Activated naive CD4-positive, alpha-beta T cell (primary cell): ENCODE results near the gene RAB37.

Experiments used
- DNase-seq, 4 experiments: peaks; one replicate each; lab custom pipeline; 2025; lab: John Stamatoyannopoulos, UW

The RAB37 gene

DNA sequence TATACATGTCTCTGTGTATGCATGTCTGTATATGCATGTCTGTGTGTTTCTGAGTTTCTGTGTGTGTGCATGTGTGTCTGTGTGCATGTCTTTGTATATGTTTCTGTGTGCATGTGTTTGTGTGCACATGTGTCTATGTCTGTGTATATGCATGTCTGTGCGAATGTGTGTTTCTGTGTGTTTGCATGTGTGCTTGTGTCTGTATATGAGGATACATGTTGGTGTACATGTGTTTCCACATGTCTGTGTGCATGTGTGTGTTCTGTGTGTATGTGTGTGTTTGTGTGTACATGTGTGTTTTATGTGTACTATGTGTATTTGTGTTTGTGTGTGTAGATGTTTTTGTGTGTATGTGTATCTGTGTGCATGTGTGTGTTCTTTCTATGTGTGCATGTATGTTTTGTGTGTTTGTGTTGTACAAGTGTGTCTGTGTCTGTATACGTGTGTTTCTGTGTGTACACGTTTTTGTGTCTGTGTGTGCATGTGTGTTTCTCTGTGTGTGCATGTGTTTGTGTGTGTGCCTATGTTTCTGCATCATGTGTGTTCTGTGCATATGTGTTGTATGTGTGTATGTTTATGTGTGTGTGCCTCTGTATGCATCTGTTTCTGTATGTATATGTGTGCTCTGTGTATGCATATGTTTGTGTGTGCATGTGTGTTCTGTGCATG, 8.9 kb upstream of the RAB37 start:
- DNase-seq = no peak

DNA sequence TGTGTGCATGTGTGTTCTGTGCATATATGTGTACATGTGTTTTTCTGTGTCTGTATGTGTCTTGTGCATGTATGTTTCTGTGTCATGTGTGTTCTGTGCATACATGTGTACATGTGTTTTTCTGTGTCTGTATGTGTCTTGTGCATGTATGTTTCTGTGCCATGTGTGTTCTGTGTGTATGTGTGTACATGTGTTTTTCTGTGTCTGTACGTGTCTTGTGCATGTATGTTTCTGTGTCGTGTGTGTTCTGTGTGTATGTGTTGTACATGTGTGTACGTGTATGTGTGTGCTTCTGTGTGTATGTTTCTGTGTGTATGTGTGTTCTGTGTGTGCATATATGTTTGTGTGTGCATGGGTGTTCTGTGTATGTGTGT, 8.4 kb upstream of the RAB37 start:
- no peak for DNase-seq

GRCh38 chr17:74729368-74729767, 7.7 kb upstream of the RAB37 start:
- DNase-seq = no peak

GRCh38 chr17:74729866-74730265, 7.2 kb upstream of the RAB37 start:
- no peak for DNase-seq

DNA sequence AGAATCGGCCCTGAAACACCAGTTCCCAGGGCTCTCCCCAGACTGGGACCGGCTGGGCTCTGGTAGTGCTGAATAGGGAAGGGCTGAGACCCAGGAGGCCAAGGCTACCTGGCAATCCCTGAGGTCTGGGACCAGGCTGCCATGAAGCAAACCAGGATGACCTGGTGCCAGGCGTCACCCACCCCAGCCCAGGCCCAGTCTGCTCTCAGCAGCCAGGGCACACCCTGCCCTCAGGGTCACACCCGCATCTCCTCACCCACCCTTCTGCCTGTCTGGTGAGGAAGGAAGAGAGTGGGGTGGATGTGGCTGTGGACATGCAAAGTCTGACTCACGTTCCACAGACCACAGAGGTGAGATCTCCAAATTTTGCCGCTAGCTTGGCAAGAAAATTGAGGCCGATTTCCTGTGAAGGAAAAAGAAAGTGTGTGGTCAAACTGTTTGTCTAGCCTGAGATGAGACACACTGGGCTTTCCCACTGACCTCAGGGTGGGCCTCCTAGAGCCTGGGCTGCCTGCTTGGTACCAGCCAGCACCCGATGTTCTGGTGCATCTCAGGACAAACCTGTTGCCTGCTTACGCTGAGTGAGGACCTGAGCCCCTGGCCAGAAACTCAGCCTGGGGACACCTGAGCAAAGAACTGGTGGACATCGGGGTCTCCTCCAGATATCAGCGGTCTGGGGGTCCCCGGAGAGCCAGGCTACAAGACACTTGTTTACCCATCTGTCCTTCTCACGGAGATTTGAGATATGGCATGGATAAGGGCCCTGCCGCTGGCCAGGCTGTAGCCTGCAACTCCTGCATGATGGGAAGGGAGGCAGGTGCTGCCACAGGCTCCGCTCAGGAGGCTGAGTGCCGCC, 6.3 kb upstream of the RAB37 start:
- no peak for DNase-seq

DNA sequence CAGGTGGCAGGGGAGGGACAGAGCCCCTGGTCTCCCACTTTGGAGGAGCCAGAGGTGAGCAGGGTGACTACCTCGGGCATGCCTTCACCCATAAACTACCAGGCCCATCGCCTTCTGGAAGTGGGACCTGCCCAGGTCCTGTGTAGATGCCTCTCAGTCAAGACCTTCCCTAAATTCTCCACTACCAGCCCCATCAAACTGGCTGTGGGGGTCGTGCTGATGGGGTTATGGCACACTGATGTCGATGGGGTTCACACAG, 5.8 kb upstream of the RAB37 start:
- no peak for DNase-seq

DNA sequence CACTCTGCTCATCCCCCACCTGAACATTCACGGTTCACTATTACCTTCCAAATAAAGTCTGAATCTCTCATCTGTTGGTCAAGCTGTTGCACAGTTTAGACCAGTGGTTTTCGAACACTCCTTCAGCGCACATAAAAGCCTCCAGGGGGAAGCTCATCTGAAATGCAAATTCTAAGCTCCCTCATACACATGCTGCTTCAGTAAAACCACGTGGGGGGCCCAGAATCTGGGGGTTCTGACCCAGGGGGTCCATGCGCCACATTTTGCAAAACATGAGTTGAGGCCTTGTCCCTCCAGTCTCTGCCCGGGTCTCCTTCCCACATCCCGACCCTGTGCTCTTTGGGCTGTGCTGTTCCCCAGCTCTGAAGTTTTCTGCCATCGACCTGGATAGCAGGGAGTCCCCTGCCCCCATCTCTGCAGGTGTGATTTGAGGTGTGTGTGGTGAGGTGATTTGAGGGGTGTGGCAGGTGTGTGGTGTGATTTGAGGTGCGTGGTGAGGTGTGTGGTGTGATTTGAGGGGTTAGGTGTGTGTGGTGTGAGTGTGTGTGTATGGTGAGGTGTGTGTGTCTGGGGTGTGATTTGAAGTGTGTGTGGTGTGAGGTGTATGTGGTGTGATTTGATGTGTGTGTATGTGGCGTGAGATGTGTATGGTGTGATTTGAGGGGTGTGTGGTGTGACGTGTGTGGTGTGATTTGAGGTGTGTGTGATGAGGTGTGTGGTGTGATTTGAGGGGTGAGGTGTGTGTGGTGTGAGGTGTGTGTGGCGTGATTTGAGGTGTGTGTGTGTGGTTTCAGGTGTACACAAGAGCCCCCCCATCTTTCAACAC, 4.8 kb upstream of the RAB37 start:
- DNase-seq = no peak

DNA sequence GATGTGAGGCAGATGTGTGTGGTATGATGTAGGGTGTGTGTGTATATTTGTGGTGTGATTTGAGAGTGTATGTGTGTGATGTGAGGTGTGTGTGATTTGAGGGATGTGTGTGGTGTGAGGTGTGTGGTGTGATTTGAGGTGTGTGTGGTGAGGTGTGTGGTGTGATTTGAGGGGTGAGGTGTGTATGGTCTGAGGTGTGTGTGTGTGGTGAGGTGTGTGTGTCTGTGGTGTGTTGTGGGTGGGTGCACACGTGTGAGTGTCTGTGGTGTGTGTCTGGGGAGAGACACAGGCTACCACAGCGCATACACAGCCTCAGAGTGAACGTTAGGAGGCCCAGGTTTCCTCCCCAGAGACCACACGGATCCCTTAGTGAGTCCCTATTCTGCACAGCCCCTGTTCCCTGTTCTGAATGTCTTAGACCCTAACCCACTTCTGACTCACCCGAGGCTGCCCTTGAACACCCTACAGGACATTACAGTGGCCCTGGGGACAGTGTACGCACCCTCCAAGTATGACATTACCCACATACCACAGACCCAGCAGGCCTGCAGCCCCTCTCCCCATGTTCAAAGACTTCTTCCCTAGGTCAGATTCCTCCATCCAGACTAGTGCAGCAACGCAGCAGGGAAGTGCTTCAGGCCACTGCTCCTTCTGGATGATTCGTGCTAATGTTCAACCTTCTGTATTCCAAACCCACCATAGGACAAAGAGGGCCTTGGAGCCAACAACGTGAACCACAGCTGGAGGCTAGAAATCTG, 3.5 kb upstream of the RAB37 start:
- no peak for DNase-seq

GRCh38 chr17:74734256-74734655, 2.8 kb upstream of the RAB37 start:
- DNase-seq = no peak

GRCh38 chr17:74737299-74738050, 419 bp downstream of the RAB37 start:
- DNase-seq = peak in 1 of 4 experiments; percentile 27

DNA sequence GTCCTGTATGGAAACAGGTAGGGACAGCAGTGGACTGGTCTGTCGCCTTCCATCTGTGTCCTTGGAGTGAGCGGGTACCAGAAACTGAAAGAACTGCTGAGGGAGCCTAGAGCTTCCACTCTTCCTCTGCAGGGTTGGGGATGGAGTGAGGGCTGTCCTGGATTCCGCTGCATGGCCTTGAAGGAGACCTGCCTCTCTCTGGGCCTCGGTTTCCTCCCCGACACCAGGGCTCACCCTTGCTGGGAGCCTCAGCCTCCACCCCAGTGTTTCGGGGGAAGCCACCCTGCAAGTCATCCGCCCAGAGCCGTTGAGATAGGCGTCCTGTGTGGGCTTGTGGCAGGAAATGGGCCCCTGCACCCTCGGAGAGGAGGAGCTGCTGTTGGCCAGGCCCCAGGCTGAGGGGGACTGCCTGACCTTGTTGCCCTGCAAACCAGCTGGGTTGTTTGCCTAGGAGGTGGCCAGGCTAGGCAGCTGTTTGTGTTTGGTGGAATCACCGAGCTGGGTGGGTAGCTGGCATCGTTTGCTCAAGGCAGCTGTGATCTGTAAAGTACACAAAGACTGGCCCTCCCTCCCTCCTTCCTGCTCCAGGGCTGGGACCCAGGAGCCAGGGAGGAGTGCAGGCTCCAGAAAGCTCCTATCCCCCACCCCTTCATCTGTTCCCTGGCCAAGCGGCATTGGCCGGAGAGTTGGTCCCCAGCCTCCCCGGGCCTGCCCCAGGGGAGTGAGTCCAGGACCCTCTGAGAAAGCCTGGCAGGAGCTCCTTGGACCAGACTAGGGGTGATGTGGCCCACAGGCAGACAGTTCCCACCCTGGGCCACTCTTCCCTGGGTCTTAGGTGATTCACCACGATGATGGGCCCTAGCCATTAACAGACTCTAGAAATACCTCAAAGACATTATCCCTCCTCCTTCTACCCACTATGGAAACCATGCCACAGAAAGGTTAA, 1.3 kb downstream of the RAB37 start:
- DNase-seq = peak in 3 of 4 experiments; percentile 28 to 60 (median 52)

- no peak for DNase-seq
These were observed 2.3 kb downstream of the RAB37 start for GRCh38 chr17:74739227-74739831.

GRCh38 chr17:74740173-74740572, 3.1 kb downstream of the RAB37 start:
- no peak for DNase-seq

GRCh38 chr17:74740641-74741387, 3.8 kb downstream of the RAB37 start:
- no peak for DNase-seq

GRCh38 chr17:74742153-74742515, 5.1 kb downstream of the RAB37 start:
- DNase-seq = peak in 2 of 4 experiments; percentile 30 to 35

DNA sequence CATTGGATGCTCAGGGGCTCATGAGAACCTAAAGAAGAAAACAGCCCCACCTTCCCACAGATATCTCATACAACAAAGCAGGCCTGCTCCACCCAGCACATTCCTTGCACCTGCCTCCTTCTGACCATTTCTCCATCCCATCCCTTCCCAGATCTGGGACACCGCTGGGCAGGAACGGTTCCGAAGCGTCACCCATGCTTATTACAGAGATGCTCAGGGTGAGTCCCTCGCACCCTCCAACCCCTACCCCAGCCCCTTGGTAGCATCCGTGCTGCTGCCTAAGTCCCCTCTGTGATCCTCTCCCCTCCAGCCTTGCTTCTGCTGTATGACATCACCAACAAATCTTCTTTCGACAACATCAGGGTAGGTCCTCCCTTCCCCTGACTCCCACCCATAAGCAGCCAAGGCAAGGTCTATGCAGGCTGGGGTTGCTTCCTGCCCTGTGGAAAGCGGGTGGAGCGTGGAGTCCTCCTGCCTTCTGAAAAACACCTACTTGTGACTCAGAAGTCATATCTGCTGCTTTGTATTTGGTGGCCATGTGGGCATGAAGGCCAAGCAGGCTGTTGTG, 6.0 kb downstream of the RAB37 start:
- DNase-seq = no peak

DNA sequence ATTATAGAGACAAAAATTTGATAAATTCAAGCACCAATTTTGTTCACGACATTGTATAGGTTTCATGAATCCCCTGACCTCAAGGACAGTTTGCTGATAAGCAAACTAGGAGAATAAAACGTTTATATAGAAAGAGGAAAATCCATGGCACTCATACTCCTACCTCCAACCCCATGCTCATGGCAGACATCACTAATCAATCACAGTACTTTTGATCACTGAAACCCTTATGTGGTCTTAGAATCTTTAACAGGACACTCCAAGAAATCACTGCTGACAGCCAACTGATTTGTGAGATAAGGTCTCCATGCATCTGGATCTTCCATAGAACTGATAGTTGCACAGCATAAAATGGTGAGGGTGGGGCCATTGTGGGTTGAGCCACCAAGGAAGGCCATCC, 6.7 kb downstream of the RAB37 start:
- no peak for DNase-seq

- DNase-seq = no peak
These were observed 7.3 kb downstream of the RAB37 start for GRCh38 chr17:74744349-74744713.
